Measurements from ENCODE around the gene NT5C3B.

DNA sequence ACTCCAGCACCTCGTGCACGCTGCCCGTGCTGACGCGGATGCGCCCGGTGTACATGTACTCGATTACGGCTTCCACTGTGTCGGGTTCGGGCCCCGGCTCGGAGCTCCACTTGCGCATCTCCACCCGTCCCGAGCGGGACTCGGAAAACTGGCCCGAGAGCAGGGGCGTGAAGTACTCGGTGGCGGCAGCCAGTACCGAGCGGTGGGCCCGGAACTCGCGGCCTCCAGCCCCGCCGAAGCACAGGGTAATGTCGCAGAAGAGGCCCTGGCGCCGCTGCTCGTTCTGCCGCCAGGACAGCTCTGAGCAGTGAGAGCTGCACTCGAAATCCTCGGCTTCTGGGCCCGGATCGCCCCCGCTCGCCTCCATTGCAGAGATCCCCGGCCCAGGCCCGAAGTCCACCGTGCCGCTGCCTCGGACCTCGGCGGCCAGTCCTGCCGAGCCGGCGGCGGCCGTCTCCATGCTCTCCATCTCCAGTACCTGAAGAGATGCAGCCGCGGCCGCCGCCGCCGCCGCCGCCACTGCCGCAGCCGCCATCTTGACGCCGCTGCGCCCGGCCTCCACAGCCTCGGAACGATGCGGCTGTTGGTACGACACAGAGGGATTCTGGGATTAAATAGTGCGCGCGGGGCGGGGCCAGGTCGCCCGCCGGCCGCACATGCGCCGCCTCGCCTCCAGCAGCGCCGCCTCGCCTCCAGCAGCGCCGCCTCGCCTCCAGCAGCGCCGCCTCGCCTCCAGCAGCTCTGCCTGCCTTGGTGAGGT is 29.0 kb upstream of the NT5C3B start, which contains the start of gene KLHL11:
- TF ChIP-seq GATA3 (IDR thresholded peaks at IDR 0.05; ENCODE audit: low read depth, low read length) (no peak), GATA2 (IDR thresholded peaks at IDR 0.05; ENCODE audit: low read depth, low read length) (no peak)

Data from SH-SY5Y (cell line).